GM19025 (cell line): Measurements from ENCODE around the gene SAFB.
"Not testable (repeated sequence)": the region's sequence is repeated elsewhere in the genome, so short reads cannot be mapped to it uniquely, and the experiment has no call there.

Experiments
- ATAC-seq: cut with Tn5 transposase; IDR thresholded peaks from one replicate; pipeline ENCODE4 v1.9.1; 2021; ENCODE audit warnings: mild to moderate bottlenecking, low read depth, moderate library complexity; ENCODE audit not compliant: unreplicated experiment

The SAFB gene

DNA sequence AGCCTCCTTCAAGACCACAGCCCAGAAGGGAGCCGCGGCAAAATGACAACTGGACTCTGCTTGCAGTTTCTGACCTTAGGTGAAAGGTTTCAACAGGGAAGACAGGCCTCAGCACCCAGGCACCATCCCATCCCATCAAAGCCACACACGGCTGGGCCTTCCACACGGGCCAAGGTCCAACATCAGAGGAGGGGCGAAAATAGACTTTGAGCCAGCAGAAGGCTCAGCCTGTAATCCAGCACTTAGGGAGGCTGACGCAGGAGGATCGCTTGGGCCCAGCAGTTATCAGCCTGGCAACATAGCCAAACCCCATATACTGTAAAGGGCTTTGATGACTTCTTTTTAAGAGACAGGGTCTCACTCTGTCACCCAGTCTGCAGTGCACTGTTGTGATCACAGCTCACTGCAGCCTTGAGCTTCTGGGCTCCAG, 28.3 kb upstream of the SAFB start:
- ATAC-seq, result no peak

DNA sequence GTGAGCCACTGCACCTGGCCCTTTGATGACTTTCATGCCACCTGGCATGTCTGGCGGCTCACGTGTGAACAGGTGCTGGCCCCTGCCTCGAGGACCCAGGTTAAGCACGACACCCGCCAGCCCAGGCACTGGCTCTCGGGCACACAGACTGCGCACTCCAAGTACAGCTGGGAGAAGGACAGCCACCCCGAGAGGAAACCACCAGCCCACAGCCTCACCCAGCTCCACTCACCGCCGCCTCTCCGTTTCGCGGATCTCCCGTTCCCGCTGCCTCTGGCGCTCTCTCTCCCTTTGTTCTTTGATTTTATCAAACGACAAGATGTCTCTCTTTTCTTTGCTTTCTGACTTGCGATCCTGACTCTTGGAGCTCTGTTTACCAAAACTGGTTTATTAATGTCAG, 27.8 kb upstream of the SAFB start:
- no peak for ATAC-seq

DNA sequence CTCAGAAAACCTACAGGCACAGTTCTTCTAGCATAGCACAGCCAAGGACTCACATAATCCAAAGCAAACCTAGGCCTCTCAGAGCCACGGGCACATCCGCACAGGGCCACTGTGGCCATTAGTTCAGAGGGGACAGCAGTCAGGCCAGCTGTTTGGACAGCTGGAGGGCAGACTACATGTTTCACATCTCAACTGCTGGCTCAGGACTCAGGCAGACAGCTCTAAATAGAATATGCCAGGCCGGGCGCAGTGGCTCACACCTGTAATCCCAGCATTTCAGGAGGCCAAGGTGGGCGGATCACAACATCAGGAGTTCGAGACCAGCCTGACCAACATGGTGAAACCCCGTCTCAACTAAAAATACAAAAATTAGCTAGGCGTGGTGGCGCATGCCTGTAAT, 27.1 kb upstream of the SAFB start:
- no peak for ATAC-seq

DNA sequence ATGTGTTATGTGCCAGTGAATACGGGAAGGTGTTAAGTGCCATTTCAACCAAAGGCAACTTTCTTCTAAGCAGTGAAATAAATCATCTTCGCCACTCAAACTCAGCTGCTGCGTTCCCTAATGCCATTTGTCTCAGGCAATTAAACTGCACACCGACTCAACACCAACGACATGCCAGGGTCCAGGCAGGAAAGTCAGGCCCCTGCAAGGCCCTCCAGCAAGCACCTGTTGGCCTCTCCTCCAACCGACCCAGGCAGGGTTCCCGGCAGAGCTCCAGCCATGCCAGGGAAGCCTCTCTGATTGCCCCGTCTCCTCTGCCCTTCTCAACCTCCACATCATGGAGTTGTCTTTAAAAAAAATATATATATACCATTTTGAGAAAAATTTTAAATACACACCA, 22.1 kb upstream of the SAFB start:
- ATAC-seq, result no peak

DNA sequence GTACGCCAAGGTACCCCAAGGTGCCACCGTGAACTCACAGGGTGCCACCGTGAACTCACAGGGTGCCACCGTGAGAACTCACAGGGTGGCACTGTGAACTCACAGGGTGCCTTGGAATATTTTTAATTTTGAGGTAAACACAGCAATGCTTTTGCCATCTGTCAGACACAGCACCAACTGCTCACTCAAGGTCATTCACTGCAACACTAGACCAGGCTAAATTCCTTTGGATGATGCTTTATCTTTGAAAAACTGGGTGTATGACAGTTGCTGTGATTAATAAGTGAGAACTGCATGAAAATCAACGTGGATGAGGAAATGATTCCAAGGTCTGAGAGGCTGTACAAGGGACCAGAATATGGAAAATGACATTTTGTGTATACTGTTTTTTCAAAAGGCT, 19.3 kb upstream of the SAFB start:
- ATAC-seq, result no peak

DNA sequence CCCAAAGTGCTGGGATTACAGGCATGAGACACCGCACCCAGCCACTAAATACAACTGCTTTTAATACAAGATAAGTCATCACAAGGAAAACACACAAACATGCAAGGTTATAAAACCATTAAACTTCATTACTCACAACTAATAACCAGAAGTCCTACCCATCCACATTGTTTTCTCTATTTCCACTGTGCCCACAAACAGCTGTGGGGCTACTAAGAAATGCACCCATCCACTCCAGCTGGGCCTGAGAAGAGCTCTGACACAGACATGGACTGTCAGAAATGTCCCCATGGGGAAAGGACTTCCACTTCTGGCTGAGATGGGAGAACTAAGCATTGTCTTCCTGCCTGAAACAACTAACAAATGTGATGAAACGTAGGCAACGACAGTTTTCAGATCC, 17.5 kb upstream of the SAFB start:
- no peak for ATAC-seq

DNA sequence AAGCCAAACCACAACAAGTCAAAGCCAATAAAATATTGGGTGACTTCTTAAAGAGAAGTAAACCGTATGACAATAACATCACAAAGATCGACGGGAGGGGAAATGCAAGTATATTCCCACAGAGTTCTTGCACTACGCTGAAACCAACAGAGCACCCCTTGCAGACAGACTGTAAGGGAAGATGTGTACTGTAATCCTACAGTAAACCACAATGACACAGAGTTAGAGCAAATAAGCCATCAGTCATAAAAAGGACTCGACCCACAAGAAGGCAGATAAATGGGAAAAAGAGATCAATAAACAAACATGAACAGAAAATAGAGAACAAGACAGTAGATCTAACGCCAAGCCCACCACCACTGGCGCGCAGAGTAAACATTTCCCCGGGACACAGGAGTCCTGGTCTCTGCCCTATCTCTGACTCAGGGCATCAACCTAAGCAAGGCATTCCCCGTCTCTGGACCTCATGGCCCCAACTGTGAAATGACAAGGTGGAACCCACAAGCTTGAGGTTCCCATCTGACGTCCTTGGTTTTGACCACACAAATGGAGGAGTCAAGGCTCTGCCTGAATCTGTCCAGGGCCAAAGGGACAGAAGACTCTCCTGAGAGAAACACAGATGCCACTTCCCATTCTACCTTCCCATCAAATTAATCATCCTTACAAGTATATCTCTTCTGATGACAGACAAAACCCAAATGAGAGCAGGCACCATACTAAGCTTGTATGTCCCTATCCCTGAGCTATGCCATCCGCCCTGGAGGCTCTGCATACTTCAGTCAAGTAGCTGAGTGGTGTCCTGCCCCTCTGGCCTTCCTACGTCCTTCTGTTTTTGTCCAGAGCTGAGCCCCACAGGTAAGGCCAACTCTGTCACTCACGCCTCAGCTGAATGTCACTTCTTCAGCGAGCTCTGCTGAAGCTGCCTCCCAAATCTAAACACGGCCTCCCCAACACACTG, 15.3 kb upstream of the SAFB start:
- ATAC-seq, result no peak

DNA sequence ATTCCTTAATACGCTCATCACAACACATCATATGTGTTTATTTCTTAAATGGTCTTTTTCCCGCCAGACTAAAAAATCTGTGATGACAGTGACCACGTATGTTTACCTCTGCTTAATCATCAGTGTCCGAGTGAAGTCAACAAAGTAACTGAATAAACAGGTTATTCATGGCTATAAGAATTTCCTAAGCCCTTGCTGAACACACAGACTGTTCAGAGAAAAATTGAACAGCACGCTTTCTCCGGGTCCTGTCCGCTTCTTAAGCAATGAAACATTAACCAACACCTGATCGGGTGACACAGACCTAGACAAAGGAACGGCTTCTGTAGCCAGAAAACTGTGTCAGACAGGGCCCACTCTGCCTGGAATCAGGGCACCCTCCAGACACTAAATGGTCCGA, 14.6 kb upstream of the SAFB start:
- no peak for ATAC-seq

DNA sequence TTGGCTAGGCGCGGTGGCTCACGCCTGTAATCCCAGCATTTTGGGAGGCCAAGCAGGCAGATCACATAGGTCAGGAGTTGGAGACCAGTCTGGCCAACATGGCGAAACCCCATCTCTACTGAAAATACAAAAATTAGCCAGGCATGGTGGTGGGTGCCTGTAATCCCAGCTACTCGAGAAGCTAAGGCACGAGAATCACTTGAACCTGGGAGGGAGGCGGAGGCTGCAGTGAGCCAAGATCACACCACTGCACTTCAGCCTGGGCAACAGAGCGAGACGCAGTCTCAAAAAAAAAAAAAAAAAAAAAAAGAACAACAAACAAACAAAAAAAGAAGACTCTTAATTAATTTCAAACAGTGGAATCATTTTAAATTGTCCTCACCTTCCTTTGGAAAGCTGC, 14.1 kb upstream of the SAFB start:
- ATAC-seq, result not testable (repeated sequence)

DNA sequence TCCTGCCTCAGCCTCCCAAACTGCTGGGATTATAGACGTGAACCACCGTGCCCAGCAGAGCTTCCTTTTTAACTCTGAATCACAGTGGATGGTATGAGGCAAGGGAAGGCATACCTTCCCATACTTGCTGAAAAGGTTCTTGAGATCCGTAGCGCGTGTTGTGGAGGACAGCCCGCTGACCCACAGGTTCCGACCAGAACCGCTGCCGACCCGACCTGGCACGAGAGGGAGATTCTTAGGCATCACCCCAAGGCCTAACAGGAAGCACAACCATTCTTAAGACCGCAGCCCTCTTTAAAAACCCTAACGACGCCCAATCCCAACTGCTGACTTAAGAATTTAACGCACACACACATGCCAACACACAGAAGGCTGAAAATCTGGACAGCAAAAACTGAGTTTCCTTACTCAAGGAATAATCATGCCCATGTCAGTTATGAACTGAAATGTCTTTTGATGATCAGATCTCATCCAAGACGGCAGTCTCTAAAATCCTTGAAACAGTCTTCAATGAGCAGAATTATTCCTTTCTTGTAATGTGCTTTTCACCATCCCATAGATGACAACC, 12.9 kb upstream of the SAFB start:
- no peak for ATAC-seq

DNA sequence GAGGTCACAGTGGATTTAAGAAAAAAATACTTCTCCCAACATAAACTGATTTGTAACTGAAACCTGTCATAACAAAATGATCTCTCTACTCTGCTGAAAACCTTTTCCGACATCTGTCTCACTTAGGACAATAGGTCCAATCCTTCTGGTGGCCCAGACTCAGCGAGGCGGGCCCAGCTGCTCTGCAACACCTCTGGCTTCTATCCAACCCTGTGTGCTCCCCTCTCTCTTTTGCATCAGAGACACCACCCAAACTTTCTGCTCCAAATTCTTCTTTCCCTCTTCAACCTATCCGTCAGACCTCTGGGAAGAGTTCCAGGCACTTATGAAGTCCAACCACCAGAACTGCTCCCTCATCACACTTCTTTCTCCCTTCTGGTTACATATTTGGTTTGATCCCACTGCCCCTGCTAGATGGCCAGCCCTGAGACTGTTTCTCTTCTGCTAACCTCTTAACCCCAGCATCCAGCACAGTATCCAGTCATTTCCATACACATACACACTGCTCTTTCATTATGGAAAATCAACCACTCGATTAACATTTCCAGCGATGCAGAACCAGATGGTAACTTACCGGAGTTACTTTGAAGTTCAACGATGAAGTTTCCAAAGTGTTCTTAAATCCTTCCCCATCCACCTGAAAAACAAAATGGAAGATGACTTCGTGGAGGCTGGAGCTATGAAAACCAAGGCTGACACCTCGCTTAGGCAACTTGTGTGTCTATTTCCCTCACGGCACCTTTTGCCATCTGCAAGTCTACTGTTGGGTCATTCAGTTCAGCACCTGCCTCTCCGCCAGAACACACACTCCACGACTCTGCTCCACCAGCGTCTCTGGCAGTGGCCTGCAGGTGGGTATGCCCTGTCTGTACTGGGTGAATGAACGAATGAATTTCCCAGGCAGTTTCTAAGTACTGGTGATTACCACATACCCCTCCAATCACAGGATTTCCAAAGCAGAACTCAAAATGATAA, 9.7 kb upstream of the SAFB start:
- ATAC-seq, result no peak

DNA sequence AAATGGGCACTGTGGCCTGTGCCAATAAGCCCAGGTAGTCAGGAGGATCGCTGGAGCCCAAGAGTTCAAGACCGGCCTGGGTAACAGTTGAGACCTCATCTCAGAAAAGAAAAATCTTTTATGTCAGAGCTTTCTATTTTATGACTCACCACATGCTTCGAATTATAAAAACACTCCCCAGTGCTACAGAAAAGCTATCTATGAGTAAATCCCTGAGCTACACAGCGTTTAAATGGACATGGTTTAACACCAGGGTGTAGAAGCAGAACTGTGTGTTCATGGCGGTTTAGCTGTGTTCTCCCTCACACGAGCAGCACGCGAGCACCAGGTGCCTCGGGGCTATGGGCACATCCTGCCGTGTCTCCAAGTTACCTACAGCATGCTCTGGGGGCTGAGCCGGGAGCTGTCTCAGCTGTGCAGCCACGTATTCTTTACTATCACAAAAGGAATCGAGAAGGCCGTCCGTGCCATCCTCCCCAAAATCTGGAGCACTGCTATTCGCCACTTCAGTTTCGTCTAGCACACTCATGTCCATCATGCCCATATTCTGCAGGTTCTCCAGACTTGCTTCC, 7.0 kb upstream of the SAFB start:
- ATAC-seq, result no peak

DNA sequence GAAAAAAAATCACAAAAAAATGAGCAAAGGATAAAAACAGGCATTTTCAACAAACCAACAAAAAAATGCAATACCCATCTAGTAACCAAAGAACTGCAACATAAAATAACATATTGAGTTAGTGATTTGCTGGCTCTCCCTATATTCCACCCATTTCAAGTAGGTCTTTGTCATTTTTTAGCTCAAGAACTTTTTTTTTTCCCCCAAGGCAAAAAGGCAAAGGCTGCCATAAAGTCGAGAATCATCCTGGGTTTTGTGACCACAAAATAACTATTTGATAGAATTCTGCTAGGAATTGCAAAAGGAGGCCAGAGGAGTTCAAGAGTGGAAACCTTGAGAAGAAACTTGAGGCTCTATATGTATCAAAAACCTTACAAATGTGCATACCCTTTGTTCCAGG, 5.8 kb upstream of the SAFB start:
- no peak for ATAC-seq

DNA sequence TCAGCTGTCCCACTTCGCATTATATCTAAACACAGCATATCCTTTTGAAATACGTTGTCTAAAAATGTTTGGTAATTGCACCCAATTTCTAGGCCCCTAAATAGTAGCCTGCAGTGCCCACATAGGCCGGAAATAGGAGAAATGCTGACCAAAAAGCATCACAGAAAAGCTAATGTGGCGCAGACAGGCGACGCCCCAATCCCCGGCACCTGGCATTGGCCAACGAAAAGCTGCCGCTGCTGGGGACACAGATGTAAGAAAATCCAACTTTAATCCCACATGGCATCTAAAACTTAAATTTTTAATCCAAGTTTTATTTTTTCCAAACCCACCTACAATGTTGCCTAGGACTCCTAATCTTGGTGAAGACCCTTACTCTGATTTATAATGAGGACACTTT, 4.3 kb upstream of the SAFB start:
- no peak for ATAC-seq

DNA sequence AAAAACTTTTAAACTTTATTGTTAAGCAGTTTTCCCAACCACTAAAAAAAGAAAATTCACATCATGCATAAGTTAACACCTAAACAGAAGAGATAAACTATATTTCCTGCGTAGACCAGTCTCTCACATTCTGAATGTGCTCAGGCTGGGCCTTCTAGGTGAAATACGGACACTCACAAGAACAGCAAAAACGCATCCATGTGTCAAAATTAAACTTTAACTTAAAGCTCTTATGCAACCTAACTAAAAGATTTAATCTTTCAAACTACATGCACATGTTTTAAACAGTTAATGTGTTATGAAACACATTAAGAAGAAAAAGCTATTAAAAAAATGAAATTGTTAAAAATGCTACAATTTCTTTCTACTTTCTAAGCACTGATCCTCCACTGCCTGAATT, 2.9 kb upstream of the SAFB start:
- ATAC-seq, result no peak

DNA sequence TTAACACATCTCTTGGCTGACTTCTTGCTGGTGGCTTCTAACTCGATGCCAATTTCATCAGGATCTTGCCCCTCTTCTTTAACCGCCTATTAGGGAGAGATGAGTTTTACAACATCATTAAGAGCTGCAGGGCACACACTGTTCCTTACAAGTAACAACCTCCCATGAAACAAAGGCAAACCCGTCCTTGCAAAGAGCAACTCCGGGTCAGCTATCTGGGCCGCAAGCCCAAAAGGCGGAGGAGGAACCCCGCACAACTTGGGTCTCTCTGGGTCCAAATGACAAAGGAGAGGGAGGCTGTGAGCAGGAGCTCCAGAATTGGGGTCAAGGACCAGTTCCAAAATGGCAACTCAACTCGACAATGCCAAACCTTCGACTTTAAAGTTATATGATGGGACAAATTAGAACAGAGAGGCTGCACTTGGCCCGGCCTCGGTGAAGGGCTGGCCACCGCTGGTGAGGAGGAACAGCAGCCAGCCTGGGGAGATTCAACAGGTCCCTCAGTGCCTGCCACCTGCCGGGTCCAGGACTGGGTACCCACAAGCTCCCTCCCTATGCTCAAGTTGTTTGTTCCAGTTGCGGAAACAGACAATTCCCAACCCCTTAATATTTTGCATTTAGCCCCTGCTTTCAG, 1.5 kb upstream of the SAFB start:
- ATAC-seq, result no peak

DNA sequence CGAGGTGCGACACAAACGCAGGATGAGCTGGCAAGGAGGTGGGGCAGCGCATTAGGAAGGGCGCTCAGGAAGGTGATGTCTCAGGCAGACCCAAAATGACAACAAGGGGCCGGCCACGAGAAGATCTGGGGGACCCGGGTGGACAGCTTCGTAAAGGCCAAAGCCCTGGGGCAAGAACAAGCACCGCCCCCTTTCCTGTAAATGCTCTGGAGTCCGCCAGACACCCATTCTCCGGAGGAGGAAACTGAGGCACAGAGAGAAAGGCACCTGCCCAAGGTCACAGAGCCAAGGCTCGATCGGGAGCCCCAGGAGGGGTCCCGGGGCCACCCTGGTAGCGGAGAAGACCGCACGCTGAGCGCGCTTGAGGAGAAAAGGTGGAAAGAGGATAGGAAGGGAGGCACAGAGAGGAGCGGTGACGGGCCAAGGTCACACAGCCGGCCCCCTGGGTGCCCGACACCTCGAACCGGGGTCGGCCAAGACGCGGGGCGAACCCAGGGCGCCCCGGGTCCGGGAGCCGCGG, 878 bp upstream of the SAFB start:
- ATAC-seq, result no peak

DNA sequence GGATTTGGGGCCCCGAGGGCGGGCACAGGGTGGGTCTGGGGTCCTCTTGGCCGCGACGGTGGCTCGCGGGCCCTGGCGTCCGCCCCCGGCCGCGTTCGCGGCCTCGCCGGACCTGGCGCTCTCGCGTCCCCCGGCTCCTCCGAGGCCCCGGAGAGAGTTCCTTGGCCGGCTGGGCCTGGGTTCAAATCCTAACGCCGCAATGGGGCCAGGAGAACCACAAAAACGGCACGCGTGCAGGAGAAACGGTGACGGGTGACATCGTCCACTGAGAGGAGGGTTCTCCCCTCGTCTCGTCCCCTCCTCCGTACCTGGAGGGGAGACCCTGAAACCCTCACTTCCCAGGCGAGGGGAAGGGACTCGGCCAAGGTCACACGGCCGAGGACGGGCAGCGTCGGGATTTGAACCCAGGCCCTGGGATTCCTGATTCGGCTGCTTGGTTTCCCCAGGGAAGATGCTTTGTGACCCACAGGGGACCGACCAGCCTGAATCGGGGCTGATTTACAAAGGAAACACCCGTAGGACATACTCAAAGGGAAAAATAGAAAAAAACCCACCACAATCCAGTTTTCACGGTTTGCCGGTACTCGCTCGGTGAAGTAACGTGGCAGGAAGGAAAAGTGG, 624 bp downstream of the SAFB start:
- ATAC-seq, result no peak

DNA sequence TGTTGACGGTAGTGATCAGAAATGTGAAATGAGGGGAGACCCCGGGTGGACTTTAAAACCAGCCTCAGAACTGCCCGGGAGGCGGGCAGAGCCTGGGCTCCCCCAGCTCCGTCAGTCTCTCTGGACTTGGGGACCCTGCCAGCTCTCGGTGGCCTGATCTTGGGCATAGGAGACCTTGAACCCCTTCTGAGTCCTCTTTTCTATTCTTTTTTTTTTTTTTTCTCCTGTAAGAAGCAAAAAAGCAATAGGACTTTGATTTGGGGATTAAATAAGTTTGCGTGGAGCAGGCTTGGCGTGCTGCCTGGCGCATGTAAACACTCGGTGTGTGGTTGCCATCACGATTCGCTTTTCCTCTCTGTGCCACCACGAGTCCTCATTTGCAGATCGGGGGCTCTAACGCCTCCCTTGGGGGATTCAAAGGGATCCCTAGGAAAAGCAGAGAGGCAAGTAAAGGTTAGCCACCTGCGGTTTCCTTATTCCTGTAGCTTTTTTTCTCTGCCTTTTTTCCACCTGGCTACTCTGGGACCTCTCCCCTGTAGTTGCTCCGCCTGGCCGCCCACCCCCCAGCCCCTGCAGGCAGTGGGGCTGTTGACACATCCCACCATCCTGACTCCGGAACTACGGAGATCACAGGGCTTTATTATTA, 1.3 kb downstream of the SAFB start:
- no peak for ATAC-seq
